C4-2B (cell line): Measurements from ENCODE around the gene NUCB1.

Experiments used
- H3K27ac ChIP-seq: fragments of 450-650 bp; 2 replicates; pipeline ENCODE4 v1.5.1; 2017
- CTCF ChIP-seq: fragments of 450-650 bp; conservative IDR thresholded peaks from 2 replicates; pipeline ENCODE4 v1.5.1; 2017; ENCODE audit warnings: mild to moderate bottlenecking
- ZFX ChIP-seq: fragments of 450-650 bp; IDR thresholded peaks from 2 replicates; pipeline ENCODE4 v1.6.1; 2017

Gene NUCB1

GRCh38 chr19:48965806-48966540, 65.9 kb downstream of the NUCB1 start:
- peak overlapping the region; percentile 70 for H3K27ac ChIP-seq
- no peak for TF ChIP-seq CTCF
- TF ChIP-seq ZFX, result no peak

GRCh38 chr19:48966541-48967345, 66.6 kb downstream of the NUCB1 start:
- no peak for TF ChIP-seq CTCF
- no peak for TF ChIP-seq ZFX
- H3K27ac ChIP-seq, result peak overlapping the region; percentile 70

GRCh38 chr19:48967346-48968178, 67.5 kb downstream of the NUCB1 start:
- H3K27ac ChIP-seq, result no peak overlapping the region; the same call in 1 of the 2 replicates
- TF ChIP-seq CTCF, result no peak
- TF ChIP-seq ZFX, result no peak

GRCh38 chr19:48968179-48968661, 68.1 kb downstream of the NUCB1 start:
- no peak overlapping the region; the same call in 1 of the 2 replicates for H3K27ac ChIP-seq
- TF ChIP-seq ZFX (no peak), CTCF (no peak)

- TF ChIP-seq ZFX (no peak), CTCF (no peak)
- no peak overlapping the region for H3K27ac ChIP-seq
These were observed 68.7 kb downstream of the NUCB1 start for GRCh38 chr19:48968813-48969218.

- TF ChIP-seq CTCF, result no peak
- no peak for TF ChIP-seq ZFX
- H3K27ac ChIP-seq, result no peak overlapping the region
These were observed 69.4 kb downstream of the NUCB1 start for GRCh38 chr19:48969276-48970138.
